ENCODE measurements around the gene ABI2.

Gene ABI2

GRCh38 chr2:203484266-203485112, 156.3 kb downstream of the ABI2 start:
- peak; percentile 44 for DNase-seq

DNA sequence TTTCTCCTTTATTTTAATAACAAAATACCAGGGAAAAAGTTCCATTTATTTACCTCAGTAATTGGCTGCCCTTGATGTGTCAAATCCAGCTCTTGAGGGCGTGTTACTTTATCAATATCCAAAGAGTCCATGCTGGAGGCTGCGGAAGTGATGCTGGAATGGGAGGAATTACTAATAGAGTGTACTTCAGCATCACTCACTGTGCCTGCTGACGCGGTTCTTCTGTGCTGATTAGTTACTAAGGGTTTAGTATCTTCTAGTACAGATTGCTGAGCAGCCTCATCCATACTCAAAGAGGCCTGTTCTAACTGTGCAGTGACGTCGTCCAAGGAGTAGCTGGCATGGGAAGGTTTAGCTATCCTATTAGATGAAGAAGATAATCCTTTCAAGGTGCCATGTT, 161.3 kb downstream of the ABI2 start:
- no peak for DNase-seq

DNA sequence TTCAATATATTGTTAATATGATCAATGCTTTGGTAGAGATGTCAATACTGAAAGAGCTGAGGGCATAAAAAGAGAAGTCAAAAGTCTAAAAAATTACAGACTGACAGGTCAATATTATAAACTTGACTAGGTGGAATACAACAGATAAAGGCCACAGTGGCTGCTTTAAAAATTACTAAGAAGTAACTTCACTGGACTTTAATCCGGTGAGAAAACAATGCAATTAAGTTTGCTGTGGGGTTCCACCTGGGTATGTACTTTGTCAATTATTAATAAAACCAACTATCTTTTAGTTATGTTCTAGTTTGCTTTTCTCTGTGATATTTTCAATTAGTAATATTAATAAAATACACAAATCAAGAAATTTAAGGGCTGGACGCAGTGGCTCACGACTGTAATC, 162.2 kb downstream of the ABI2 start:
- DNase-seq: no peak

DNA sequence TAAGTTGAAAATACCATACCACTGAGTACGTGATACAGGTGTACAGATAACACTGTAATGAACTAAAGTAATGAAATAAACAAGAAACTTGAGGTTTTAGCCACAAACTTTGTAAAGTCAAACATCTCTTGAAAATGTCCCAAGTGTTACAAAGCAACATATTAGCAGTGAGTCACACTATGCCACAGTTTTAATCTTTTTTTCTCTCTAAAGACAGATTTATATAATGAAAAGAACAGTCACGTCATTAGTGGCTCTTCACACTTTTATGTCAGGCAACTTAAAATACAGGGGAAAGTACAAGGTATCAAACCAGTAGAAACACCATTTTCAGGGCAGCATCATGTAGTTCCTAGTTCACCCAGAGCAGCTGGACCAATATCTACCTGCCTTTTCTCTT, 164.8 kb downstream of the ABI2 start:
- DNase-seq: no peak
